Smooth muscle cell (in vitro differentiated cells): ENCODE results near the gene RIMS3. TPM values are rescaled to one million over a fixed set of nuclear protein-coding genes. Genes with fewer than 3 reads are reported as not detected.
"Not testable (repeated sequence)": the region's sequence is repeated elsewhere in the genome, so short reads cannot be mapped to it uniquely, and the experiment has no call there.

Source experiments
- DNase-seq: peaks from one replicate; lab custom pipeline; 2025; ENCODE audit not compliant: unreplicated experiment; lab: John Stamatoyannopoulos, UW
- H2AFZ ChIP-seq: fragments of 200-600 bp; sonication (generic); 2 replicates; pipeline ENCODE4 v1.6.0; 2016; ENCODE audit warnings: antibody characterized with exemption, low read depth, mild to moderate bottlenecking
- H3F3A ChIP-seq: fragments of 200-600 bp; sonication (generic); 2 replicates; pipeline ENCODE4 v1.6.0; 2017; ENCODE audit warnings: antibody characterized with exemption, low read depth
- H3K27ac ChIP-seq: fragments of 200-600 bp; sonication (generic); 2 replicates; pipeline ENCODE4 v1.5.1; 2016; ENCODE audit warnings: low read depth, mild to moderate bottlenecking
- H3K27me3 ChIP-seq: fragments of 200-600 bp; sonication (generic); 2 replicates; pipeline ENCODE4 v1.6.1; 2016; ENCODE audit warnings: low read depth, mild to moderate bottlenecking
- H3K36me3 ChIP-seq: fragments of 200-600 bp; sonication (generic); 2 replicates; pipeline ENCODE4 v1.5.1; 2016; ENCODE audit warnings: low read depth
- H3K4me1 ChIP-seq: fragments of 200-600 bp; sonication (generic); 2 replicates; pipeline ENCODE4 v1.5.1; 2016; ENCODE audit warnings: low read depth
- H3K4me2 ChIP-seq: fragments of 200-600 bp; sonication (generic); 2 replicates; pipeline ENCODE4 v1.6.0; 2016; ENCODE audit warnings: mild to moderate bottlenecking
- H3K4me3 ChIP-seq: fragments of 200-600 bp; sonication (generic); 2 replicates; pipeline ENCODE4 v1.5.1; 2016; ENCODE audit warnings: mild to moderate bottlenecking
- H3K79me2 ChIP-seq: fragments of 200-600 bp; sonication (generic); 2 replicates; pipeline ENCODE4 v1.6.0; 2016; ENCODE audit warnings: low read depth, mild to moderate bottlenecking
- H3K9ac ChIP-seq: fragments of 200-600 bp; sonication (generic); 2 replicates; pipeline ENCODE4 v1.6.0; 2016; ENCODE audit warnings: low read depth
- H3K9me3 ChIP-seq: fragments of 200-600 bp; sonication (generic); replicated peaks from 2 replicates; pipeline ENCODE4 v1.5.1; 2016; ENCODE audit warnings: low read depth
- H4K20me1 ChIP-seq: fragments of 200-600 bp; sonication (generic); 2 replicates; pipeline ENCODE4 v1.6.0; 2016; ENCODE audit warnings: low read depth
- CTCF ChIP-seq: fragments of 200-600 bp; sonication (generic); IDR thresholded peaks from 2 replicates; pipeline ENCODE4 v1.5.1; 2017; ENCODE audit warnings: borderline replicate concordance, mild to moderate bottlenecking, antibody characterized with exemption; ENCODE audit not compliant: insufficient read depth, poor library complexity, severe bottlenecking
- WGBS: methylation state at CpG from one replicate; pipeline ENCODE4 v1.1.7; 2016; ENCODE audit warnings: low lambda C conversion rate; 5-methylcytosine and 5-hydroxymethylcytosine counted together
- polyA plus RNA-seq: library from polyadenylated mRNA; unstranded; fragments of >200 nt; fragmentation: Nextera tagmentation; extraction: Ambion mirVana; gene quantifications from 2 replicates; pipeline ENCODE4 v1.2.1, GENCODE V29; 2016
- total RNA-seq: library from RNA; depleted of rRNA; stranded (reverse); fragments of >200 nt; gene quantifications from 2 replicates; pipeline ENCODE4 v1.2.3, GENCODE V29; 2014

Gene RIMS3
- total and polyA plus RNA-seq, 2 experiments from 2014 or later: 0.33 to 2.6 TPM

- TF ChIP-seq CTCF: no peak
- H3K27ac ChIP-seq: no peak overlapping the region
- no peaks in the 10 kb centered on the region for H3K4me1 ChIP-seq
- H3K4me3 ChIP-seq: no peak overlapping the region
- H3K79me2 ChIP-seq: no peaks in the 10 kb centered on the region
- DNase-seq: no peak
- no peaks in the 10 kb centered on the region for H3K9me3 ChIP-seq
- no peak overlapping the region for H3K9ac ChIP-seq
- no peaks in the 10 kb centered on the region for H4K20me1 ChIP-seq
- H3K36me3 ChIP-seq: no peaks in the 10 kb centered on the region
- no peak overlapping the region for H3K4me2 ChIP-seq
- no peak overlapping the region for H2AFZ ChIP-seq
- peaks cover 22% of the 10 kb centered on the region for H3K27me3 ChIP-seq
- H3F3A ChIP-seq: no peaks in the 10 kb centered on the region
- 83% methylated on average over 2 of the region's 2 CpGs for WGBS
Observed at GRCh38 chr1:40588586-40588985, 76.9 kb downstream of the RIMS3 start.

GRCh38 chr1:40583980-40584379, 81.5 kb downstream of the RIMS3 start:
- no peak overlapping the region for H2AFZ ChIP-seq
- H3K9me3 ChIP-seq: no peaks in the 10 kb centered on the region
- no peak overlapping the region for H3K9ac ChIP-seq
- H3K27me3 ChIP-seq: peaks cover 25% of the 10 kb centered on the region
- H3K4me1 ChIP-seq: no peaks in the 10 kb centered on the region
- no peaks in the 10 kb centered on the region for H3K36me3 ChIP-seq
- no peak for DNase-seq
- H3K4me3 ChIP-seq: no peak overlapping the region
- H3F3A ChIP-seq: no peaks in the 10 kb centered on the region
- no peaks in the 10 kb centered on the region for H3K79me2 ChIP-seq
- TF ChIP-seq CTCF: no peak
- H3K27ac ChIP-seq: peak overlapping the region; percentile 27
- no peaks in the 10 kb centered on the region for H4K20me1 ChIP-seq
- 55% methylated on average over 6 of the region's 6 CpGs for WGBS
- peak overlapping the region; percentile 47 for H3K4me2 ChIP-seq

GRCh38 chr1:40582116-40582515, 83.4 kb downstream of the RIMS3 start:
- Histone ChIP-seq H3K27ac (no peak overlapping the region), H4K20me1 (no peaks in the 10 kb centered on the region), H3K9ac (no peak overlapping the region), H3K4me2 (no peak overlapping the region), H3F3A (no peaks in the 10 kb centered on the region), H3K4me1 (no peaks in the 10 kb centered on the region), H3K9me3 (no peaks in the 10 kb centered on the region), H2AFZ (no peak overlapping the region), H3K4me3 (no peak overlapping the region), H3K36me3 (no peaks in the 10 kb centered on the region), H3K27me3 (peaks cover 16% of the 10 kb centered on the region), H3K79me2 (no peaks in the 10 kb centered on the region)
- no peak for DNase-seq
- no peak for TF ChIP-seq CTCF
- WGBS: 95% methylated on average over 2 of the region's 2 CpGs

GRCh38 chr1:40575336-40575735, 90.1 kb downstream of the RIMS3 start:
- no peak overlapping the region for H2AFZ ChIP-seq
- H4K20me1 ChIP-seq: no peaks in the 10 kb centered on the region
- no peak overlapping the region for H3K9ac ChIP-seq
- H3K27me3 ChIP-seq: peaks cover 2% of the 10 kb centered on the region
- DNase-seq: no peak
- H3K36me3 ChIP-seq: no peaks in the 10 kb centered on the region
- H3K27ac ChIP-seq: no peak overlapping the region
- H3K9me3 ChIP-seq: no peaks in the 10 kb centered on the region
- TF ChIP-seq CTCF: no peak
- H3K4me2 ChIP-seq: no peak overlapping the region
- H3K79me2 ChIP-seq: no peaks in the 10 kb centered on the region
- no peaks in the 10 kb centered on the region for H3F3A ChIP-seq
- H3K4me1 ChIP-seq: no peaks in the 10 kb centered on the region
- H3K4me3 ChIP-seq: no peak overlapping the region

- H3K9me3 ChIP-seq, H3F3A ChIP-seq, H3K36me3 ChIP-seq, H3K4me1 ChIP-seq, H3K4me3 ChIP-seq, H3K4me2 ChIP-seq, H3K27me3 ChIP-seq, H4K20me1 ChIP-seq, DNase-seq, H2AFZ ChIP-seq, H3K9ac ChIP-seq, H3K79me2 ChIP-seq, H3K27ac ChIP-seq: not testable (repeated sequence)
- WGBS: 87% methylated on average over 3 of the region's 3 CpGs
Observed at GRCh38 chr1:40574805-40575204, 90.7 kb downstream of the RIMS3 start.
